Measurements from ENCODE around the gene MAF. TPM values are rescaled to one million over a fixed set of nuclear protein-coding genes. Genes with fewer than 3 reads are reported as not detected.

MAF gene
- 7.3 TPM for polyA plus RNA-seq (2013, experiment 1 of 2)
- polyA plus RNA-seq (2013, experiment 2 of 2), result 5.0 TPM

DNA sequence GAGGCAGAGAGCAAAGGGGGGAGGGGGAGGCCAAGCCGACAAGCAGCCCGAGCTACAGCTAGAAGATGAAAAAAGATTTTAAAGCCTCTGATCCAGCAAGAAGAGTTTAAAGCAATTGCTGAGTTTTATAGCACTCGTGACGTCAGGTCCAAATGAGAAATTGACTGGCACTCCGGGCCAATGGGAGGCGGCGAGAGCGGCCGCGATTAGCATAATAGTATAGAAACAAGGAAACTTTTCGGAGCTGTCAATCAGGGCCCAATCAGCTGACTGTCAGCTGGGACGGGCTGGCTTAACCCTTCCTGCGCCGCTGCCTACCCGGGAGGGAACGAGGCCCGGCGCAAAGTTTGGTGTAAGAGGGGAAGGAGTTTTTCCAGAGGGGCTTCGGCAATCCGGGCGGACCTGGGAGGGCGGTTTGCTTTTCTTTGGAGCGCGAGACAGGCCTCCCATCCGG lies at the start of gene MAF:
TSS of gene MAF (minus strand) at position 100 of the 454 bp plus-strand sequence. CDS start 835 bp downstream, outside the sequence.
- Histone ChIP-seq H3K4me3 (ENCODE audit: extremely low read depth, insufficient read depth, low read length, poor library complexity, severe bottlenecking) (peak within 1 kb of the TSS; percentile 61), H3K4me1 (ENCODE audit: control insufficient read depth, insufficient read depth, low read length, poor library complexity, severe bottlenecking) (peaks cover 7% of the 10 kb centered on the region), H3K9me3 (ENCODE audit: control insufficient read depth, low read length) (no peaks in the 10 kb centered on the region), H3K36me3 (ENCODE audit: control insufficient read depth, insufficient read depth, low read length) (no peaks in the 10 kb centered on the region), H3K27ac (ENCODE audit: low read depth, low read length, severe bottlenecking) (peak within 1 kb of the TSS; percentile 72)
- WGBS, 2 experiments (ENCODE audit: insufficient coverage in 2 of 2), result 0% methylated on average over 22 to 25 of the region's 25 CpGs

DNA sequence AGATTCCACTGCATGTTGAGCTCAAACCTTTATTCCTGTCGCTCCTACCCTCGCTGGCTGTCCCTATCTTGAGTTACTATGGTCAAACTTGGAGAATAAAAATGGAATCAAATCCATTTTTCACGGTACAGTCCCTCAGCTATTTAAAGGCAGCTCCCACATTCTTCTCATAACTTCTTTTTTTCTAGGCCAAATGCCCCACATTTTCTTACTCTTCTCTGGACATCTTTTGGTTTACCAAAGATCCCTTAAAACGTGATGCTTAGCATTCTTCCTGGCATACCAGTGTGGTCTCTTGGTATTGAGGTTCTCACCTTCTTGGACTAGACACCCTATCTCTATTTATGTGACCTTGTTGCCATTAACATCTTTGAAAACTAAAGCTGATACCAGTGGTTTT lies 48.3 kb upstream of the MAF start:
- H3K4me1 ChIP-seq (ENCODE audit: control insufficient read depth, insufficient read depth, low read length, poor library complexity, severe bottlenecking), result peaks cover 6% of the 10 kb centered on the region

DNA sequence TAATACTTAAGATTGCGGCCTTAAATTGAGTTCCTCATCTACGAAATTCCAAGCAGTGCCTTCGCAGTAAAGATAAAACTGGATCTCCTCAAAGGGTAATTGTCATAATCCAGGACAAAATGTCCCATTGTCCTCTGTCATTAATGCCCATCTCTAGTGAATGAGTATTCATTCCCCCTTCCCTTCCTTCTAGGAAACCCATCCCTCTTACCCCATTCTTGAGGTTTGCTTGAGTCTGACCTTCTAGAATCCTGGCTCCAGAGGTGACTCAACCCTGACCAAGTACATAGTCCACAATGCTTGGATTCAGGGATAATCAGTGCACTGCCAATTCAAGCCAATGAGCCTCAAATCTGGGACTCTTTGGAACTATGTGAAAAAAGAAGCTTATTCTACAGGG lies 47.0 kb upstream of the MAF start:
- WGBS, 2 experiments (ENCODE audit: insufficient coverage in 2 of 2), result 93% methylated on average over 3 of the region's 3 CpGs
- Histone ChIP-seq H3K27ac (ENCODE audit: low read depth, low read length, severe bottlenecking) (no peak overlapping the region), H3K4me3 (ENCODE audit: extremely low read depth, insufficient read depth, low read length, poor library complexity, severe bottlenecking) (no peak overlapping the region), H3K4me1 (ENCODE audit: control insufficient read depth, insufficient read depth, low read length, poor library complexity, severe bottlenecking) (peaks cover 6% of the 10 kb centered on the region), H3K36me3 (ENCODE audit: control insufficient read depth, insufficient read depth, low read length) (no peaks in the 10 kb centered on the region), H3K9me3 (ENCODE audit: control insufficient read depth, low read length) (no peaks in the 10 kb centered on the region)

More for the DNA sequence above, 48.3 kb upstream of the MAF start:
- Histone ChIP-seq H3K36me3 (ENCODE audit: control insufficient read depth, insufficient read depth, low read length) (no peaks in the 10 kb centered on the region), H3K4me3 (ENCODE audit: extremely low read depth, insufficient read depth, low read length, poor library complexity, severe bottlenecking) (no peak overlapping the region), H3K27ac (ENCODE audit: low read depth, low read length, severe bottlenecking) (no peak overlapping the region), H3K9me3 (ENCODE audit: control insufficient read depth, low read length) (no peaks in the 10 kb centered on the region)
- WGBS, 2 experiments (ENCODE audit: insufficient coverage in 2 of 2), result 100% methylated on average over 2 to 3 of the region's 4 CpGs

DNA sequence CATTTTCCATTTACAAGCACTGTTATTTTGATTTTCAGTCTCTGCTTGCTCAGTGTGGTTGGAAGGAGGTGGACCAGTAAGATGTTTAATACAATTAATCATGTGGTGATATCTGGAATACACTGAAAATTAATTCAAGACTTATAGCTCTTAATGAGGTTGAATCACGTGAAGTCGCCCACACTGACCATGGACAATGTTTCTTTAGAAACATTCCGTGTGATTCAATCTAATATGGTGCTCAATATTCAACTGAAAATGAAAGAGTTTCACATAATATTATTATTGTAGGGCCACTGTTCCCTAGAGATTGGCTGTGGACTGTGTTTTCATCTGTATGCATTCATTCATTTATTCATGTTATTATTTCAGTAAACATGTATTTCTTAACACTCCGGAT lies 45.2 kb upstream of the MAF start:
- H3K9me3 ChIP-seq (ENCODE audit: control insufficient read depth, low read length), result no peaks in the 10 kb centered on the region
- H3K27ac ChIP-seq (ENCODE audit: low read depth, low read length, severe bottlenecking), result no peak overlapping the region
- no peaks in the 10 kb centered on the region for H3K4me1 ChIP-seq (ENCODE audit: control insufficient read depth, insufficient read depth, low read length, poor library complexity, severe bottlenecking)
- WGBS, 2 experiments (ENCODE audit: insufficient coverage in 2 of 2), result 80% methylated on average over 1 of the region's 4 CpGs; no CpG with 5 or more reads in 1 of the 2 experiments
- no peaks in the 10 kb centered on the region for H3K36me3 ChIP-seq (ENCODE audit: control insufficient read depth, insufficient read depth, low read length)
- H3K4me3 ChIP-seq (ENCODE audit: extremely low read depth, insufficient read depth, low read length, poor library complexity, severe bottlenecking), result no peak overlapping the region

DNA sequence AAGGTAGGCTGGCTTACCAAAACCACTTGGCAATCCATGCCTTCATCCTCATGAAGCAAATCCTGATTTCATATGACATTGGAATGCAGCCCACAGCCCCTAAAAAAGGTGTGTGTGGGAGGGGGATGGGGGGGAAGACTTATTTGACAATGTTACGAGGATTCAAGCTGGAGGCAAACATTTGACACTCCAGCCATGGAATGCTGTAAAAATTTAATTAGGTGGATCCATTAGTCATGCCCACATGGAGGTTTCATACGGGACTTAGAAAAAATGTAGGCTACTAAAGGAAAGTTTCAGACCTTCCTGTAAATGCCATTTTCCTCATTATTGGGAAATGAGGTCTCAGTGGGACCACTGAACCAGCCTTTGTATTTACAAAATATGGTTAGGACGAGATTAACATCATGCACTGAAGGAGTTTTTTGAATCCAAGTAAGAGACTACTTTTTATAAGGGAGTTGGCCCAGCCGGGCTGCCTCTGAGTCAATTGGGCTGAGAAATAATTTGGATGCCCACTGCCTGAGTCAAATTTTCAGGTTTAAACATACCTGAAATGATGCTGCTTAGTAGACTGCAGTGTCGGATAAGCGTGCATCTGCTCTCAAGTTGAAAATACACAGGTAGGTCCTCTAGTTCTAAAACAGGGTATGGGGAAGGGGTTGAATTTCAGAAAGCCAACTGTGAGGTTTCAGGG lies 44.6 kb upstream of the MAF start:
- H3K36me3 ChIP-seq (ENCODE audit: control insufficient read depth, insufficient read depth, low read length), result no peaks in the 10 kb centered on the region
- no peaks in the 10 kb centered on the region for H3K9me3 ChIP-seq (ENCODE audit: control insufficient read depth, low read length)
- no peak overlapping the region for H3K4me3 ChIP-seq (ENCODE audit: extremely low read depth, insufficient read depth, low read length, poor library complexity, severe bottlenecking)
- H3K27ac ChIP-seq (ENCODE audit: low read depth, low read length, severe bottlenecking), result no peak overlapping the region
- 89 to 91% methylated on average over 3 to 6 of the region's 6 CpGs for WGBS, 2 experiments (ENCODE audit: insufficient coverage in 2 of 2)
- H3K4me1 ChIP-seq (ENCODE audit: control insufficient read depth, insufficient read depth, low read length, poor library complexity, severe bottlenecking), result no peaks in the 10 kb centered on the region

DNA sequence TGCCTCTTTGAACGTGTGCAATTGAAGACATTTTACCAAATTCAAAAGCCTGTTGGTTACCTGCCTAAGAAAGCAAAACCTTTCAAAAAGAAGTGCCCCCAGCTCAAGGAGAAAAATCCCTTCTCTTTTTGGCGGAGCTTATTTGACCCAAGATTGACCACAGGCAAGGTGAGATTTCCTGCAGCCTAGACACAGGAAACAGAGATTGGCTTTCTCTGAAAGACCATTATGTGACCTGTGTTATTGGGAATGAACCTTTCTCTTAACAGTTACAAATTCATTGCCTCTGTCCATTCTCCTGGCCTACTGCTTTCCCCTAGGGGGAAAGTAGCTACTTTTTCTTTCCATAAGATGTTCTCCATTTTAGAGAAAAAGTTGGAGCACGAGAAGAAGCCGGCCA lies 42.1 kb upstream of the MAF start:
- Histone ChIP-seq H3K36me3 (ENCODE audit: control insufficient read depth, insufficient read depth, low read length) (no peaks in the 10 kb centered on the region), H3K9me3 (ENCODE audit: control insufficient read depth, low read length) (no peaks in the 10 kb centered on the region), H3K4me1 (ENCODE audit: control insufficient read depth, insufficient read depth, low read length, poor library complexity, severe bottlenecking) (no peaks in the 10 kb centered on the region), H3K27ac (ENCODE audit: low read depth, low read length, severe bottlenecking) (no peak overlapping the region), H3K4me3 (ENCODE audit: extremely low read depth, insufficient read depth, low read length, poor library complexity, severe bottlenecking) (no peak overlapping the region)
- 40 to 65% methylated on average over 1 to 2 of the region's 4 CpGs for WGBS, 2 experiments (ENCODE audit: insufficient coverage in 2 of 2)

DNA sequence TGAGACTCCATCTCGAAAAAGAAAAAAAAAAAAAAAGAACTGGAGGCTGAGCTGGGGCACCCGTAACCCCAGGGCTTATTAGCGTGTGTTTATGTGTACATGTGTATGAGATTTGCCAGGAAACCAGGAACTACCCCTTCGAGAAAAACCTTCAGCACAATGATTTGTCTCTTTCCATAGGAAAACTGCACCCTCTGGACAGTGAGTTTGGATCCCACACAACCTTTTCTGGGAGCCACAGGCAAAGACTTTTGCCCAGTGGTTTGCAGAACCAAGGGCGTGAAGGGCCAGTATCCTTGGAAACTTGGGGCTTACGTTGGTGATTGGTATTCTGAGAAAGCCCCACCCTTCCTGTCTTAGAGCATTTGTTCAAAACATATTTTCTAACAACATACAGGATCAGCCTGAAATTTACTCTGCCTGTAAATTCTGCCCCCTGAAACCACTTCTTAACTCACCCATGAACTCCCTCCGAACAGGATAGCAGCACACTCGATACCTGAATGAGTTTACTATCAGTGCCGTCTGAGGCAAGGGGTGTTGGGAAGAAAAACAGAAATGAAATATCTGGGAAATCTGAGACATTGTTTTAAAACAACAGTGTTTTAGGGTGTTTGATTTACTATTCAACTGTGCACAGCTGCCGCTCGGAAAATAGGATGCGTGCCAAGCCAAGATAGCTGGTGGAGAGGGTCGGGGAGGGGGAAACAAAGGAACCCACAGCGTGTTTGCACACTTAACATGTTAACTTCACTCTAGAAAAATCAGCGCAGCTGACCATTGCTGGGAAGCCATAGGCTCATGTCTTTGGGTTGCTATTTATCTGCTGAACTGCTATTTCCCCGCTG lies 40.2 kb upstream of the MAF start:
- Histone ChIP-seq H3K27ac (ENCODE audit: low read depth, low read length, severe bottlenecking) (no peak overlapping the region), H3K9me3 (ENCODE audit: control insufficient read depth, low read length) (no peaks in the 10 kb centered on the region), H3K4me1 (ENCODE audit: control insufficient read depth, insufficient read depth, low read length, poor library complexity, severe bottlenecking) (no peaks in the 10 kb centered on the region), H3K36me3 (ENCODE audit: control insufficient read depth, insufficient read depth, low read length) (no peaks in the 10 kb centered on the region), H3K4me3 (ENCODE audit: extremely low read depth, insufficient read depth, low read length, poor library complexity, severe bottlenecking) (no peak overlapping the region)
- WGBS, 2 experiments (ENCODE audit: insufficient coverage in 2 of 2), result 84 to 87% methylated on average over 6 to 11 of the region's 16 CpGs

DNA sequence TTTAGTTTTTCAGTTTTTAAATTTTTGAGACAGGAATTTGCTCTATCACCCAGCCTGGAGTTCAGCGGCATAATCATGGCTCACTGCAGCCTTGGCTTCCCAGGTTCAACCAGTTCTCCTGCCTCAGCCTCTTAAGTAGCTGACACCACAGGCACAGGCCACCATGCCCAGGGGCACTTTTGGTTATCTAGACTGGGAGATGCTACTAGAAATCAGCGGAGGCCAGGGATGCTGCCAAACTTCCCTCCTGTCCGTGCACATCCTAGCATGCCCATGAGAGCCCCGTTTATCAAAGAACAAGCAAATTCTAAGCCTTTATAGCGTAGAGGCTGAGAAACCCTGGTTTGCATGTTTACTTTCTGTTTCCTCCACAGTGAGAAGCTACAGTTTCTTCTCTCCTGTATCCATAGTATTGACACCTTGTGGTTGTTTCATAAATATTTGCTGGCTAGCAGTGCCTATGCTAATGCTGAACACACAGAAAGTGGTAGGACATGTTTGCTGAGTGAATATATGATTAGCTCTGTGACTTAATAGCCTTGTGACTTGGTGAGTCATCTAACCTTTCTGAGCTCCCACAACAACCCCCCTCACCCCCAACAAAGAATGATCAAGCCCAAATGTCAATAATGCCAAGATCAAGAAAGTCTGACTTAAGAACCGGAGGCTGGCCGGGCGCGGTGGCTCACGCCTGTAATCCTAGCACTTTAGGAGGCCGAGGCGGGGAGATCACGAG lies 39.2 kb upstream of the MAF start:
- Histone ChIP-seq H3K9me3 (ENCODE audit: control insufficient read depth, low read length) (no peaks in the 10 kb centered on the region), H3K4me1 (ENCODE audit: control insufficient read depth, insufficient read depth, low read length, poor library complexity, severe bottlenecking) (no peaks in the 10 kb centered on the region), H3K27ac (ENCODE audit: low read depth, low read length, severe bottlenecking) (no peak overlapping the region), H3K36me3 (ENCODE audit: control insufficient read depth, insufficient read depth, low read length) (no peaks in the 10 kb centered on the region), H3K4me3 (ENCODE audit: extremely low read depth, insufficient read depth, low read length, poor library complexity, severe bottlenecking) (no peak overlapping the region)
- 93 to 95% methylated on average over 10 to 12 of the region's 13 CpGs for WGBS, 2 experiments (ENCODE audit: insufficient coverage in 2 of 2)

DNA sequence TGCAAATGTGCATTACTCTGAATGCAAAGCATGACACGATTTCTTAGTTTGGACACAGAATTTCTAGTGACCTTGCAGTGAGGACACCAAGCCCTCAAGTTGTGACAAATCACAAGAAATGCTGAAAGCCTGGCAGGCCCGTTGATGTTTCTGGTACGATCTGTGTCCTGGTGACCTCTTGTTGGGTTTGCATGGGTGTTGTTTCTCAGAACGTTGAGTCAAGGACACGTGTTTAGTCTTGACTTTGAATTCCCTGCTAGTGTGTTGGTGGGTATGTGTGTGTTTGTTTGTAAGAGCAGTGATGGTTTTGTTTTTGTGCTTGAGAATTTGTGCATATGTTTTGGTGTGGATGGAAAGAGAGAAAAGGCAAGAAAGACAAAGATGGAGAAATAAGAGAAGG lies 37.8 kb upstream of the MAF start:
- 84 to 88% methylated on average over 3 to 5 of the region's 5 CpGs for WGBS, 2 experiments (ENCODE audit: insufficient coverage in 2 of 2)
- Histone ChIP-seq H3K4me3 (ENCODE audit: extremely low read depth, insufficient read depth, low read length, poor library complexity, severe bottlenecking) (no peak overlapping the region), H3K36me3 (ENCODE audit: control insufficient read depth, insufficient read depth, low read length) (no peaks in the 10 kb centered on the region), H3K27ac (ENCODE audit: low read depth, low read length, severe bottlenecking) (no peak overlapping the region), H3K4me1 (ENCODE audit: control insufficient read depth, insufficient read depth, low read length, poor library complexity, severe bottlenecking) (no peaks in the 10 kb centered on the region), H3K9me3 (ENCODE audit: control insufficient read depth, low read length) (no peaks in the 10 kb centered on the region)

DNA sequence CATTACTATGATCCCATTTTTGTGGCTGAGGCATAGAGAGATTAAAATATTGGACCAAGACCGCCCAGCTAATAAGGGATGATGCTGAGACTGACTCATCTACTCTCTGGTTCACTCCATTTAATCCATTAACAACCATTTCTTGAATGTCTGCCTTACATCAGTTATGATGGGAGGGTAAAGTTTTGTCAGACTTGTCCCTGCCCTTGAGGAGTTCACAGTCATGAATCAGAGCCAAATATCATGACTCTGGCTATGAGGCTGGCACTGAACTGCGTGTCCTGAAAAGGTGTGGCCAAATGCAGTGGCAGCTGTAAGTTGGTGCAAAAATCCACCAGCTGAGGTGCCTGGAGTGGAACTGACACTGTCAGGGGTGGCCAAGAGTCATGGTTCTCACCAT lies 35.0 kb upstream of the MAF start:
- no peaks in the 10 kb centered on the region for H3K36me3 ChIP-seq (ENCODE audit: control insufficient read depth, insufficient read depth, low read length)
- no peaks in the 10 kb centered on the region for H3K9me3 ChIP-seq (ENCODE audit: control insufficient read depth, low read length)
- 88 to 92% methylated on average over 1 of the region's 2 CpGs for WGBS, 2 experiments (ENCODE audit: insufficient coverage in 2 of 2)
- H3K4me1 ChIP-seq (ENCODE audit: control insufficient read depth, insufficient read depth, low read length, poor library complexity, severe bottlenecking), result peaks cover 10% of the 10 kb centered on the region
- no peak overlapping the region for H3K27ac ChIP-seq (ENCODE audit: low read depth, low read length, severe bottlenecking)
- H3K4me3 ChIP-seq (ENCODE audit: extremely low read depth, insufficient read depth, low read length, poor library complexity, severe bottlenecking), result no peak overlapping the region

All from mesodermal cell (in vitro differentiated cells).